Fibroblast of lung (primary cell): ENCODE measurements around the gene SLC8A2. TPM values are rescaled to one million over a fixed set of nuclear protein-coding genes. Genes with fewer than 3 reads are reported as not detected.

Source experiments
- DNase-seq, 2 donors: peaks; one replicate each; pipeline versions ENCODE4 v3.0.0 to v3.0.0-alpha.2; 2010; ENCODE audit warnings: low read depth in 2 of 2
- H2AFZ ChIP-seq: 2 replicates; pipeline ENCODE4 v1.5.1; 2012; ENCODE audit warnings: low read length, control low read depth, inconsistent platforms
- H3K27ac ChIP-seq: 2 replicates; pipeline ENCODE4 v1.5.1; 2011; ENCODE audit warnings: low read length, control low read depth; ENCODE audit not compliant: insufficient read depth
- H3K27me3 ChIP-seq: 2 replicates; pipeline ENCODE4 v1.5.1; 2011; ENCODE audit warnings: mild to moderate bottlenecking, low read length; ENCODE audit not compliant: control insufficient read depth, insufficient read depth
- H3K36me3 ChIP-seq: 2 replicates; pipeline ENCODE4 v1.5.1; 2011; ENCODE audit warnings: low read length; ENCODE audit not compliant: control insufficient read depth, insufficient read depth
- H3K4me1 ChIP-seq: 2 replicates; pipeline ENCODE4 v1.5.1; 2011; ENCODE audit warnings: low read length; ENCODE audit not compliant: control insufficient read depth, insufficient read depth; ENCODE audit errors: extremely low read depth
- H3K4me2 ChIP-seq: 2 replicates; pipeline ENCODE4 v1.5.1; 2011; ENCODE audit warnings: low read length, control low read depth; ENCODE audit not compliant: insufficient read depth; ENCODE audit errors: extremely low read depth
- H3K4me3 ChIP-seq, 4 experiments: fragments of 200-600 bp in 1 of 4; sonication (generic) in 1 of 4; replicated peaks in 1 of 4; 2 replicates each; pipeline ENCODE4 v1.5.1; 2011 to 2016; ENCODE audit warnings: low read length in 4 of 4, low read depth in 3 of 4, mild to moderate bottlenecking in 3 of 4, control low read depth in 2 of 4, inconsistent platforms in 1 of 4, mixed read lengths in 1 of 4; ENCODE audit not compliant: insufficient read depth in 1 of 4; ENCODE audit errors: control extremely low read depth in 1 of 4
- H3K79me2 ChIP-seq: 2 replicates; pipeline ENCODE4 v1.5.1; 2012; ENCODE audit warnings: mild to moderate bottlenecking, low read length, inconsistent platforms; ENCODE audit not compliant: control insufficient read depth, insufficient read depth
- H3K9ac ChIP-seq: 2 replicates; pipeline ENCODE4 v1.5.1; 2011; ENCODE audit warnings: mild to moderate bottlenecking, low read length, control low read depth; ENCODE audit not compliant: insufficient read depth
- H3K9me3 ChIP-seq: 2 replicates; pipeline ENCODE4 v1.5.1; 2012; ENCODE audit warnings: low read depth, low read length; ENCODE audit not compliant: control insufficient read depth, insufficient read depth
- H4K20me1 ChIP-seq: 2 replicates; pipeline ENCODE4 v1.5.1; 2011; ENCODE audit warnings: low read length; ENCODE audit not compliant: control insufficient read depth, insufficient read depth; ENCODE audit errors: extremely low read depth
- EZH2 ChIP-seq: IDR thresholded peaks from 2 replicates; pipeline ENCODE4 v1.5.1; 2012; ENCODE audit warnings: low read length, control low read depth, mild to moderate bottlenecking; ENCODE audit errors: missing control alignments
- polyA plus RNA-seq, 2 donors: library from polyadenylated mRNA; depleted of rRNA in 1 of 2; stranded (reverse) in 1 of 2; unstranded in 1 of 2; fragments of >200 nt; gene quantifications; 2 replicates each; pipeline ENCODE4 v1.2.1, GENCODE V29; 2011 to 2012; ENCODE audit warnings: missing spikeins in 1 of 2
- total RNA-seq: library from RNA; depleted of rRNA; stranded (reverse); fragments of >200 nt; gene quantifications from 2 replicates; pipeline ENCODE4 v1.2.1, GENCODE V29; 2014
- TF ChIP-seq, protein P1 (sequence below), 2 donors: IDR thresholded peaks in 1 of 2; conservative IDR thresholded peaks in 1 of 2; 1 replicate in 1 of 2; 2 replicates in 1 of 2; pipeline ENCODE4 v1.5.1; 2011 to 2012; ENCODE audit warnings: low read length in 2 of 2, control low read depth in 1 of 2, inconsistent platforms in 1 of 2, low read depth in 1 of 2, mild to moderate bottlenecking in 1 of 2

Gene SLC8A2
- total and polyA plus RNA-seq, 2 donors (not counting 1 experiment from before 2014, with no cell fraction given) = under 0.01 TPM; not detected in 1

DNA sequence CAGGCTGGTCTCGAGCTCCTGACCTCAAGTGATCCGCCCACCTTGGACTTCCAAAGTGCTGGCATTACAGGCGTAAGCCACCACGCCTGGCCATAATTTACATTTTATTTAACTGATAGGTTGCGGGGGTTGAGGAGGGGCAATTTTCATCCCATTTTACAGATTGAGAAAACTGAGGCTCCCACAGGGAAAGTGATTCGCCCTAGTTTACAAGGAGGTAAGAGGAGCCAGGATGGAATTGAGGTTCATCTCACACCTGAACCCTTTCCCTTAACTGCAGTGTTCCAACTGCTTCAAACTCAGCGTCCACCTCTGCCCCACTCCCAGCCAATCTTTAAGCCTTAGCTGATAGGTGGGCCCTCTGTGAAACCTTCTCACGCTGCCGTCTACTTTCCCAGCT is 47.2 kb upstream of the SLC8A2 start:
- peaks cover 13% of the 10 kb centered on the region for H3K27me3 ChIP-seq
- H3K9me3 ChIP-seq = no peaks in the 10 kb centered on the region
- no peak overlapping the region for H3K9ac ChIP-seq
- no peak overlapping the region for H3K27ac ChIP-seq
- no peaks in the 10 kb centered on the region for H3K4me1 ChIP-seq
- H3K4me3 ChIP-seq = no peak overlapping the region
- H4K20me1 ChIP-seq = no peaks in the 10 kb centered on the region
- no peak overlapping the region for H3K4me2 ChIP-seq
- no peak for DNase-seq
- H2AFZ ChIP-seq = no peak overlapping the region
- peaks cover 9% of the 10 kb centered on the region for H3K79me2 ChIP-seq
- no peak for TF ChIP-seq EZH2
- TF ChIP-seq, protein P1, sequence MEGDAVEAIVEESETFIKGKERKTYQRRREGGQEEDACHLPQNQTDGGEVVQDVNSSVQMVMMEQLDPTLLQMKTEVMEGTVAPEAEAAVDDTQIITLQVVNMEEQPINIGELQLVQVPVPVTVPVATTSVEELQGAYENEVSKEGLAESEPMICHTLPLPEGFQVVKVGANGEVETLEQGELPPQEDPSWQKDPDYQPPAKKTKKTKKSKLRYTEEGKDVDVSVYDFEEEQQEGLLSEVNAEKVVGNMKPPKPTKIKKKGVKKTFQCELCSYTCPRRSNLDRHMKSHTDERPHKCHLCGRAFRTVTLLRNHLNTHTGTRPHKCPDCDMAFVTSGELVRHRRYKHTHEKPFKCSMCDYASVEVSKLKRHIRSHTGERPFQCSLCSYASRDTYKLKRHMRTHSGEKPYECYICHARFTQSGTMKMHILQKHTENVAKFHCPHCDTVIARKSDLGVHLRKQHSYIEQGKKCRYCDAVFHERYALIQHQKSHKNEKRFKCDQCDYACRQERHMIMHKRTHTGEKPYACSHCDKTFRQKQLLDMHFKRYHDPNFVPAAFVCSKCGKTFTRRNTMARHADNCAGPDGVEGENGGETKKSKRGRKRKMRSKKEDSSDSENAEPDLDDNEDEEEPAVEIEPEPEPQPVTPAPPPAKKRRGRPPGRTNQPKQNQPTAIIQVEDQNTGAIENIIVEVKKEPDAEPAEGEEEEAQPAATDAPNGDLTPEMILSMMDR (conservative IDR thresholded peaks at IDR 0.05 in 1 of 2, IDR thresholded peaks at IDR 0.05 in 1 of 2; ENCODE audit: low read depth in 1 of 2, low read length in 2 of 2) = no peak
- H3K36me3 ChIP-seq = no peaks in the 10 kb centered on the region

DNA sequence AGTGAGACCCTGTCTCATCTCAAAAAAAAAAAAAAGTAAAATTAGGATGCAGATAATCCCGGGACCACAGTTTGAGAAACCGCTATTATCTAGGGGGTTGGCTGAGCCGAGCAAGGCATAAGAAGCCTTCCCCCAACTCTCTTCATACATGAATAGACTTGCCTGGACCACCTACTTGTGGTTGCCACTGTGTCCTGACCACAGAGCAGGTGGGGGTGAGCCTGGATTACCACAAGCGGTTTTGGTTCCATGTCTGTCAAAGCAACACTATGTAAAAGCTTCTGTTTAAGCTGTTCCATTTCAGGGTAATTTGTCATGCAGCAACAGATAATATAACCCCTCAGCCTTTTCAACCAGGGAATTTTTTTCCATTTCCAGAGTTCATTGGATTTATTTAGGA is 46.4 kb upstream of the SLC8A2 start:
- no peak overlapping the region for H3K27ac ChIP-seq
- peaks cover 13% of the 10 kb centered on the region for H3K27me3 ChIP-seq
- DNase-seq = peak in 1 of 2 donors; percentile 49
- H3K36me3 ChIP-seq = no peaks in the 10 kb centered on the region
- H3K4me2 ChIP-seq = no peak overlapping the region
- TF ChIP-seq, protein P1 (conservative IDR thresholded peaks at IDR 0.05 in 1 of 2, IDR thresholded peaks at IDR 0.05 in 1 of 2; ENCODE audit: low read depth in 1 of 2, low read length in 2 of 2) = no peak
- TF ChIP-seq EZH2 = no peak
- H2AFZ ChIP-seq = no peak overlapping the region
- H3K4me3 ChIP-seq = no peak overlapping the region
- no peaks in the 10 kb centered on the region for H4K20me1 ChIP-seq
- H3K9ac ChIP-seq = no peak overlapping the region
- H3K4me1 ChIP-seq = peaks cover 5% of the 10 kb centered on the region
- H3K79me2 ChIP-seq = peaks cover 16% of the 10 kb centered on the region
- H3K9me3 ChIP-seq = no peaks in the 10 kb centered on the region

DNA sequence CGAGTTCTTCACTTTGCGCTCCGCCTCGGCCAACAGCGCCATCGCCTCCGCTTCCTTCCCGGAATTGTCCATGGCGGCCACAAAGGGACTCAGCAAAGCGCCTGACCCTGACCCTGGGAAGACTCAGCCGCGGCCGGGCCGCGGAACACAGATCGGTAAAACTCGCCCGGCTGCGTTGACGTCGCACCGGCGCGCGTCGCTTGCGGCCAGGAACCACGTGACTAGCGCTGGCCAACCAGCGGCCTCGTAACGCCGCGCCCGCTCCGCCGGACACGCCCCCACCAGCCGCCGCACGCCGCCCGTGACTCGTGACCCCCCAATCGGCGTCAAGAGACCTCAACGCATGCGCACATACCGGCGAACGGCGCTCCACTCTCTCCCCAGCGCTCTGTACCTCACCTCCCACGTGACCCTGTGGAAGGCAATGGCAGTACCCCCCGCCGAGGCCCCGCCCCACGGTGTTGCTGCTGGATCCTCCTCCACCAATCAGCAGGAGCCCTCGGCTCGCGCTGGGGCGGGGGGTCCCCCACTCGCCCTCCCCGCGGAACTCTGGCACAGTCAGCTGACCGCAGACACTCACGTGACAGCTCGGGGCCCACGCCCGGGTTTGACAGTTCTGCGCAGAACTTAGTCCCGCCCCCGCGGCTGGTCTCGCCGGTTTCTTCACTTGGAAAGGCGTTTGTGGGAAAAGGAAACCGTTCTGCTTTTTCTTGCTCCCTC is 43.3 kb upstream of the SLC8A2 start, which contains the start of gene NAPA:
NAPA (minus strand) TSS at position 195 of the 720 bp plus-strand sequence; CDS start at position 72, 123 bp downstream.
- Histone ChIP-seq H3K4me3 (peak within 1 kb of the TSS; percentile 59 to 98 (median 82)), H4K20me1 (no peaks in the 10 kb centered on the region), H2AFZ (peak within 1 kb of the TSS; percentile 82), H3K27me3 (no peaks in the 10 kb centered on the region), H3K4me1 (peaks cover 30% of the 10 kb centered on the region), H3K79me2 (peaks cover 47% of the 10 kb centered on the region), H3K9me3 (no peaks in the 10 kb centered on the region), H3K9ac (peak within 1 kb of the TSS; percentile 95), H3K36me3 (no peaks in the 10 kb centered on the region), H3K27ac (peak within 1 kb of the TSS; percentile 96), H3K4me2 (peak within 1 kb of the TSS; percentile 85)
- DNase-seq = peak; percentile 100
- no peak for TF ChIP-seq EZH2
- TF ChIP-seq, protein P1 (conservative IDR thresholded peaks at IDR 0.05 in 1 of 2, IDR thresholded peaks at IDR 0.05 in 1 of 2; ENCODE audit: low read depth in 1 of 2, low read length in 2 of 2) = no peak
